Gastroesophageal sphincter (tissue), 3 donors: ENCODE results near the gene F2RL1.

Experiments
- EP300 ChIP-seq: sonication (generic); formaldehyde crosslinking; IDR thresholded peaks from one replicate; pipeline ENCODE4 v1.6.1; 2017; ENCODE audit warnings: antibody characterized with exemption, mild to moderate bottlenecking
- POLR2A ChIP-seq, 2 donors: fragments of 450-650 bp; IDR thresholded peaks; one replicate each; pipeline ENCODE4 v1.6.1; 2017; ENCODE audit warnings: antibody characterized with exemption in 2 of 2, mild to moderate bottlenecking in 2 of 2, moderate library complexity in 1 of 2
- POLR2AphosphoS5 ChIP-seq: sonication (generic); formaldehyde crosslinking; IDR thresholded peaks from one replicate; pipeline ENCODE4 v1.6.1; 2017; ENCODE audit warnings: antibody characterized with exemption
- TF ChIP-seq, protein P1 (sequence below), 4 experiments: fragments of 200-600 bp in 2 of 4; fragments of 450-650 bp in 2 of 4; sonication (generic) in 1 of 4; IDR thresholded peaks; one replicate each; pipeline ENCODE4 v1.5.1; 2017 to 2019; ENCODE audit warnings: antibody characterized with exemption in 4 of 4, mild to moderate bottlenecking in 2 of 4, moderate library complexity in 2 of 4

DNA sequence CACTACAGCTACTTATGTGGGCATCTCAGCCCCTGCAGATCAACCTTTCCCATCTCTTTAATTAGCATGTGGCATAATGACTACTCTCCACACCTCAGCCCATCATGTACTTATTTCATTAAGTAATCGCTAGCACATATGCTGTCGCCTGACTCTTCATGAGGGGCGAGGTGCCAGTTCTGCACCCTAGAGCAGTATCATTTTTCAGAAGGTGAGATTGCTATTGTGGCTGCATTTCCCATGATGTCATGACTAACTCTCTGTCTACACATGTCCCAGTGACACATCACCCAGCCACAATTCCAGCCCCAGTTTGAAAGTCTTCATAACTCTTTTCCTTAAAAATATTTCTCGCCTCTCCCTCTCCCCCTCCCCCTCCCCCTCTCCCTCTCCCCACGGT lies 7.6 kb upstream of the F2RL1 start:
- TF ChIP-seq, protein P1, sequence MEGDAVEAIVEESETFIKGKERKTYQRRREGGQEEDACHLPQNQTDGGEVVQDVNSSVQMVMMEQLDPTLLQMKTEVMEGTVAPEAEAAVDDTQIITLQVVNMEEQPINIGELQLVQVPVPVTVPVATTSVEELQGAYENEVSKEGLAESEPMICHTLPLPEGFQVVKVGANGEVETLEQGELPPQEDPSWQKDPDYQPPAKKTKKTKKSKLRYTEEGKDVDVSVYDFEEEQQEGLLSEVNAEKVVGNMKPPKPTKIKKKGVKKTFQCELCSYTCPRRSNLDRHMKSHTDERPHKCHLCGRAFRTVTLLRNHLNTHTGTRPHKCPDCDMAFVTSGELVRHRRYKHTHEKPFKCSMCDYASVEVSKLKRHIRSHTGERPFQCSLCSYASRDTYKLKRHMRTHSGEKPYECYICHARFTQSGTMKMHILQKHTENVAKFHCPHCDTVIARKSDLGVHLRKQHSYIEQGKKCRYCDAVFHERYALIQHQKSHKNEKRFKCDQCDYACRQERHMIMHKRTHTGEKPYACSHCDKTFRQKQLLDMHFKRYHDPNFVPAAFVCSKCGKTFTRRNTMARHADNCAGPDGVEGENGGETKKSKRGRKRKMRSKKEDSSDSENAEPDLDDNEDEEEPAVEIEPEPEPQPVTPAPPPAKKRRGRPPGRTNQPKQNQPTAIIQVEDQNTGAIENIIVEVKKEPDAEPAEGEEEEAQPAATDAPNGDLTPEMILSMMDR (IDR thresholded peaks at IDR 0.05), result no peak
- TF ChIP-seq EP300 (no peak), POLR2A (IDR thresholded peaks at IDR 0.05) (no peak), POLR2AphosphoS5 (no peak)
